Adrenal gland (tissue), 12 donors: ENCODE data around the gene TLN1. TPM values are rescaled to one million over a fixed set of nuclear protein-coding genes. Genes with fewer than 3 reads are reported as not detected.

Source experiments
- DNase-seq, 7 donors: peaks; one replicate each; pipeline ENCODE4 v3.0.0-alpha.2; 2019 to 2020
- H3K27ac ChIP-seq, 5 donors: fragments of 200-600 bp; sonication (generic) in 4 of 5; 1 replicate in 3 of 5; 2 replicates in 2 of 5; pipeline versions ENCODE4 v1.5.1 to v1.8.0; 2016 to 2020; ENCODE audit warnings: mild to moderate bottlenecking in 1 of 5
- H3K27me3 ChIP-seq: fragments of 200-600 bp; 2 replicates; pipeline ENCODE4 v1.8.0; 2021
- H3K36me3 ChIP-seq, 2 donors: fragments of 200-600 bp; replicated peaks in 1 of 2; 1 replicate in 1 of 2; 2 replicates in 1 of 2; pipeline versions ENCODE4 v1.5.1 to v1.8.0; 2018 to 2022
- H3K4me1 ChIP-seq, 2 donors: fragments of 200-600 bp; replicated peaks in 1 of 2; 1 replicate in 1 of 2; 2 replicates in 1 of 2; pipeline versions ENCODE4 v1.5.1 to v1.8.0; 2018 to 2021
- H3K4me3 ChIP-seq, 4 donors: fragments of 200-600 bp; sonication (generic) in 3 of 4; one replicate each; pipeline ENCODE4 v1.5.1; 2016 to 2018
- H3K9me3 ChIP-seq, 3 donors: fragments of 200-600 bp; sonication (generic) in 1 of 3; replicated peaks in 1 of 3; 1 replicate in 2 of 3; 2 replicates in 1 of 3; pipeline versions ENCODE4 v1.5.1 to v1.8.0; 2016 to 2021
- POLR2A ChIP-seq, 2 donors: fragments of 450-650 bp; IDR thresholded peaks; one replicate each; pipeline ENCODE4 v1.6.1; 2017; ENCODE audit warnings: antibody characterized with exemption in 2 of 2, mild to moderate bottlenecking in 2 of 2, moderate library complexity in 1 of 2
- WGBS, 4 donors: extraction: QIAGEN DNeasy Blood & Tissue Kit in 2 of 4; methylation state at CpG; one replicate each; pipeline versions ENCODE4 v1.1.5 to v1.1.7; 2013 to 2017; 5-methylcytosine and 5-hydroxymethylcytosine counted together
- intact Hi-C, 2 donors: fragments of 100-400 bp; cut with DNase I; formaldehyde crosslinking; loops; one replicate each; pipeline versions ENCODE4 v1.14.1 to v1.15.0; 2022 to 2023
- microRNA-seq, 3 donors: library from miRNA; unstranded; fragments of <30 nt; microRNA quantifications; one replicate each; pipeline ENCODE4, GENCODE V29; 2017 to 2020
- polyA plus RNA-seq, 3 donors: library from polyadenylated mRNA; stranded (reverse); fragments of 200-250 nt in 2 of 3; fragments of 350-450 nt in 1 of 3; fragmentation: Illumina TruSeq in 1 of 3; extraction: RNeasy Lipid Tissue Mini Kit (QIAGEN cat#74804) in 1 of 3; gene quantifications; one replicate each; pipeline ENCODE4 v1.2.3, GENCODE V29; 2013 to 2014
- small RNA-seq, 2 donors: library from RNA; depleted of rRNA; stranded (forward); fragments of <200 nt; gene quantifications; one replicate each; pipeline ENCODE3, GENCODE V24; 2016
- total RNA-seq, 9 donors: library from RNA; depleted of rRNA in 4 of 9; stranded (reverse); fragments of >200 nt in 4 of 9; fragments of 120-200 nt in 1 of 9; fragmentation: NEBNext Ultra II Directional in 1 of 9; extraction: Animal tissue kit (Norgen Biotek cat#: 25700) in 1 of 9; gene quantifications; one replicate each; pipeline versions ENCODE4 v1.1.0 to v1.2.4, GENCODE V29; 2013 to 2023
- TF ChIP-seq, protein P1 (sequence below), 6 experiments: fragments of 450-650 bp in 4 of 6; fragments of 200-600 bp in 2 of 6; sonication (generic) in 1 of 6; IDR thresholded peaks; 1 replicate in 5 of 6; 2 replicates in 1 of 6; pipeline versions ENCODE4 v1.5.1 to v1.8.0; 2016 to 2021; ENCODE audit warnings: antibody characterized with exemption in 6 of 6, mild to moderate bottlenecking in 2 of 6, moderate library complexity in 1 of 6
- donor health status: healthy with polysubstance abuse.
- donor health status: Bipolar disorder and iron deficiency.
- donor health status: DM: yes; HTN: yes; CAD: no.
- donor health status: DM: no; HTN: no; CAD: no.
- donor health status: DM: no; HTN: no; CAD: no.
- donor health status: DM: yes; HTN: yes; CAD: no.

Gene TLN1
- total and polyA plus RNA-seq, 12 donors: 157 to 565 (median 296) TPM

DNA sequence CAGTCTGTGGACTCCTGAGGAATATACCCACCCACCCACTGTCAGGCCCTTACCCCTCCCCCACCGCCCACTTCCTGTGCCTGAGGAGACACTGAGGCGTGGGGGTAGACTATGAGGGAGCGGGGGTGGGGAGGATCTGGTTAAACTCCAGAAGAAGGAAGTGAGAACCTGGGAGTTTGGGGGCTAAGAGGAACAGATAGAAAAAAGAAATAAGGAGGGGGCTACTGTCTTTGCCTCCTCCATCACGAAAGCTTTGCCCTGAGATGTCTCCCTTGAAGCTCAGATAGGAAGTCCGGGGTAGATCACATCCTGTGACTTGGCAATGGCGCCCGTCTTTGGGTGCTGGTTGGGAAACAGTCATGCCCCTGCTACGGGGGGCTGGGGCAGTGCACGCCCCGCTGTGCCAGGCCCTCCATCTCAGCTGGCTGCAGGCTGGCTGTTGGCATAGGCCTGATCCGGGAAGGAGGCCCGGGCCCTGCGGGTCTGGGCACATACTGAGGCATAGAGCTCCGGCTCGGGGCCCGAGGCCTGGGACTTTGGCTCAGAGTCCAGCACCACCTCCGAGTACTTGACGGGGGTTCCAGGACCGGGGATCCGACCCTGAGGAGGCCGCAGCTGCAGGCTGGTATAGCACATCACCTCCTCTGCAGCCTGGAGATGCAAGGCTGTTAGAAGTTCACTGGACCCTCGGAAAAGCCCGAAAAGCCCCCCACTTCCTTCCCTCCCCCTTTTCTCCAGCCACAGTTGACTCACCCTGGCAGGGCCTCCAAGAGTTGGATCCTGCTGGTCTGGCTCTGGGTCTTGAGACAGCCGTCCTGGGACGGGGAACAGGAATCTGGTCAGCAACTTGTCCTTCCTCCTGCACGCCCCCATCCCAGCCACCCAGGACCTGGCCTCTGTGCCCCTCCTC, 82.3 kb downstream of the TLN1 start:
- Histone ChIP-seq H3K27me3 (no peaks in the 10 kb centered on the region), H3K4me1 (peaks cover 3 to 27% of the 10 kb centered on the region in 2 donors), H3K27ac (no peak overlapping the region), H3K4me3 (no peak overlapping the region), H3K36me3 (no peaks in the 10 kb centered on the region), H3K9me3 (no peaks in the 10 kb centered on the region)
- peak in 1 of 7 donors; percentile 52 for DNase-seq
- no peak for TF ChIP-seq POLR2A (IDR thresholded peaks at IDR 0.05)
- TF ChIP-seq, protein P1, sequence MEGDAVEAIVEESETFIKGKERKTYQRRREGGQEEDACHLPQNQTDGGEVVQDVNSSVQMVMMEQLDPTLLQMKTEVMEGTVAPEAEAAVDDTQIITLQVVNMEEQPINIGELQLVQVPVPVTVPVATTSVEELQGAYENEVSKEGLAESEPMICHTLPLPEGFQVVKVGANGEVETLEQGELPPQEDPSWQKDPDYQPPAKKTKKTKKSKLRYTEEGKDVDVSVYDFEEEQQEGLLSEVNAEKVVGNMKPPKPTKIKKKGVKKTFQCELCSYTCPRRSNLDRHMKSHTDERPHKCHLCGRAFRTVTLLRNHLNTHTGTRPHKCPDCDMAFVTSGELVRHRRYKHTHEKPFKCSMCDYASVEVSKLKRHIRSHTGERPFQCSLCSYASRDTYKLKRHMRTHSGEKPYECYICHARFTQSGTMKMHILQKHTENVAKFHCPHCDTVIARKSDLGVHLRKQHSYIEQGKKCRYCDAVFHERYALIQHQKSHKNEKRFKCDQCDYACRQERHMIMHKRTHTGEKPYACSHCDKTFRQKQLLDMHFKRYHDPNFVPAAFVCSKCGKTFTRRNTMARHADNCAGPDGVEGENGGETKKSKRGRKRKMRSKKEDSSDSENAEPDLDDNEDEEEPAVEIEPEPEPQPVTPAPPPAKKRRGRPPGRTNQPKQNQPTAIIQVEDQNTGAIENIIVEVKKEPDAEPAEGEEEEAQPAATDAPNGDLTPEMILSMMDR (IDR thresholded peaks at IDR 0.05): no peak
- 66 to 82% (median 74%) methylated on average over 8 to 26 of the region's 26 CpGs for WGBS, 4 donors
- intact Hi-C loops: loop anchor here in 1 of 2 donors (5.0 kb wide), 1 partner anchor 42 kb away; the partner anchor contains the start of gene TESK1

Small RNAs within 50 kb of the gene (microRNA-seq; reads per million reads assigned to microRNA genes)
- gene MIR6852 (0 to 0.89 (median 0) reads per million in 3 donors), gene MIR6853 (0 to 0.76 (median 0.28) reads per million in 3 donors)

Small RNAs within 50 kb of the gene (small RNA-seq; reads per million reads assigned to genes)
- gene MIR6853: 0.12 to 0.17 reads per million in 2 donors
- gene RMRP: 0 reads per million in 2 donors
- gene RN7SL22P: 0 reads per million in 2 donors

Other genes starting within 250 kb of the TLN1 start
- gene RUSC2, start 242.1 kb downstream of the TLN1 start, total RNA-seq: 10 to 100 TPM in 8 of 9 donors, 1 to 10 TPM in 1; 5.9 to 42.0 (median 29.5) TPM
- gene RUSC2, start 242.1 kb downstream of the TLN1 start, polyA plus RNA-seq: 10 to 100 TPM; 14.6 to 66.8 (median 40.6) TPM
- gene TESK1, start 126.9 kb downstream of the TLN1 start, total RNA-seq: 100 to 1,000 TPM in 1 of 9 donors, 10 to 100 TPM in 8; 25.9 to 189 (median 56.5) TPM
- 100 to 1,000 TPM in 2 of 3 donors, 10 to 100 TPM in 1; 68.6 to 159 (median 152) TPM for gene TESK1, start 126.9 kb downstream of the TLN1 start, polyA plus RNA-seq
- 1 to 10 TPM in 8 of 9 donors, under 1 TPM in 1; 0.69 to 8.0 (median 3.9) TPM for gene CD72, start 113.8 kb downstream of the TLN1 start, total RNA-seq
- gene CD72, start 113.8 kb downstream of the TLN1 start, polyA plus RNA-seq: 10 to 100 TPM in 1 of 3 donors, 1 to 10 TPM in 2; 1.3 to 18.5 (median 7.4) TPM
- gene SIT1, start 81.3 kb downstream of the TLN1 start, total RNA-seq: 1 to 10 TPM in 4 of 9 donors, under 1 TPM in 4, not detected in 1; 0.06 to 2.1 (median 0.86) TPM
- gene SIT1, start 81.3 kb downstream of the TLN1 start, polyA plus RNA-seq: 1 to 10 TPM in 1 of 3 donors, under 1 TPM in 1, not detected in 1; 0.37 to 1.0 TPM
- over 10,000 TPM in 5 of 9 donors, 1,000 to 10,000 TPM in 3, 100 to 1,000 TPM in 1; 885 to 23,366 (median 10,611) TPM for gene RMRP, start 74.2 kb downstream of the TLN1 start, total RNA-seq
- gene RMRP, start 74.2 kb downstream of the TLN1 start, polyA plus RNA-seq: 1,000 to 10,000 TPM in 2 of 3 donors, not detected in 1; 1,807 to 2,186 TPM
- 10 to 100 TPM; 27.9 to 55.0 (median 39.6) TPM for gene CCDC107, start 73.9 kb downstream of the TLN1 start, total RNA-seq
- 100 to 1,000 TPM in 2 of 3 donors, 10 to 100 TPM in 1; 53.6 to 198 (median 169) TPM for gene CCDC107, start 73.9 kb downstream of the TLN1 start, polyA plus RNA-seq
- gene ARHGEF39, start 67.0 kb downstream of the TLN1 start, total RNA-seq: 10 to 100 TPM in 1 of 9 donors, 1 to 10 TPM in 3, under 1 TPM in 5; 0.42 to 18.4 (median 0.96) TPM
- gene ARHGEF39, start 67.0 kb downstream of the TLN1 start, polyA plus RNA-seq: 1 to 10 TPM; 1.2 to 4.0 (median 1.5) TPM
- 10 to 100 TPM in 1 of 9 donors, 1 to 10 TPM in 5, under 1 TPM in 3; 0.28 to 13.7 (median 2.0) TPM for gene CA9, start 58.3 kb downstream of the TLN1 start, total RNA-seq
- gene CA9, start 58.3 kb downstream of the TLN1 start, polyA plus RNA-seq: 1 to 10 TPM in 2 of 3 donors, under 1 TPM in 1; 0.31 to 1.4 (median 1.3) TPM
- gene TPM2, start 42.3 kb downstream of the TLN1 start, total RNA-seq: 100 to 1,000 TPM; 188 to 654 (median 368) TPM
- 1,000 to 10,000 TPM in 2 of 3 donors, 100 to 1,000 TPM in 1; 462 to 1,472 (median 1,350) TPM for gene TPM2, start 42.3 kb downstream of the TLN1 start, polyA plus RNA-seq
- gene CREB3, start 471 bp upstream of the TLN1 start, total RNA-seq: 100 to 1,000 TPM in 1 of 9 donors, 10 to 100 TPM in 8; 47.0 to 142 (median 60.3) TPM
- 100 to 1,000 TPM in 1 of 3 donors, 10 to 100 TPM in 2; 47.6 to 113 (median 52.0) TPM for gene CREB3, start 471 bp upstream of the TLN1 start, polyA plus RNA-seq
- gene GBA2, start 17.0 kb upstream of the TLN1 start, total RNA-seq: 10 to 100 TPM; 28.5 to 74.5 (median 52.4) TPM
- 10 to 100 TPM; 42.4 to 84.8 (median 79.0) TPM for gene GBA2, start 17.0 kb upstream of the TLN1 start, polyA plus RNA-seq
- 10 to 100 TPM; 17.1 to 41.2 (median 23.3) TPM for gene RGP1, start 17.1 kb upstream of the TLN1 start, total RNA-seq
- 10 to 100 TPM in 2 of 3 donors, 1 to 10 TPM in 1; 6.4 to 24.7 (median 13.5) TPM for gene RGP1, start 17.1 kb upstream of the TLN1 start, polyA plus RNA-seq
- gene MSMP, start 22.1 kb upstream of the TLN1 start, total RNA-seq: 1 to 10 TPM in 2 of 9 donors, not detected in 7; 1.1 to 2.0 TPM
- gene MSMP, start 22.1 kb upstream of the TLN1 start, polyA plus RNA-seq: 1 to 10 TPM in 1 of 3 donors, under 1 TPM in 1, not detected in 1; 0.56 to 1.3 TPM
- 10 to 100 TPM in 8 of 9 donors, 1 to 10 TPM in 1; 5.6 to 69.9 (median 21.5) TPM for gene NPR2, start 59.4 kb upstream of the TLN1 start, total RNA-seq
- 10 to 100 TPM; 13.5 to 46.4 (median 39.0) TPM for gene NPR2, start 59.4 kb upstream of the TLN1 start, polyA plus RNA-seq
- gene SPAG8, start 80.1 kb upstream of the TLN1 start, total RNA-seq: 1 to 10 TPM in 8 of 9 donors, under 1 TPM in 1; 0.98 to 3.6 (median 2.3) TPM
- 1 to 10 TPM; 1.2 to 9.2 (median 4.2) TPM for gene SPAG8, start 80.1 kb upstream of the TLN1 start, polyA plus RNA-seq
- 10 to 100 TPM; 27.6 to 99.6 (median 78.7) TPM for gene HINT2, start 82.8 kb upstream of the TLN1 start, total RNA-seq
- gene HINT2, start 82.8 kb upstream of the TLN1 start, polyA plus RNA-seq: 100 to 1,000 TPM in 2 of 3 donors, 10 to 100 TPM in 1; 83.5 to 199 (median 119) TPM
- gene FAM221B, start 96.5 kb upstream of the TLN1 start, total RNA-seq: under 1 TPM in 1 of 9 donors, not detected in 8; 0.22 TPM
- under 1 TPM in 2 of 3 donors, not detected in 1; 0.07 to 0.16 TPM for gene FAM221B, start 96.5 kb upstream of the TLN1 start, polyA plus RNA-seq
- 10 to 100 TPM in 7 of 9 donors, 1 to 10 TPM in 2; 5.5 to 43.6 (median 17.5) TPM for gene TMEM8B, start 97.0 kb upstream of the TLN1 start, total RNA-seq
- gene TMEM8B, start 97.0 kb upstream of the TLN1 start, polyA plus RNA-seq: 10 to 100 TPM; 13.3 to 33.3 (median 23.2) TPM
- not detected for gene OR13J1, start 138.2 kb upstream of the TLN1 start, total RNA-seq
- not detected for gene OR13J1, start 138.2 kb upstream of the TLN1 start, polyA plus RNA-seq
- 1 to 10 TPM in 5 of 9 donors, under 1 TPM in 2, not detected in 2; 0.35 to 5.9 (median 1.9) TPM for gene HRCT1, start 174.0 kb upstream of the TLN1 start, total RNA-seq
- gene HRCT1, start 174.0 kb upstream of the TLN1 start, polyA plus RNA-seq: 1 to 10 TPM in 2 of 3 donors, not detected in 1; 1.1 to 1.5 TPM
- gene SPAAR, start 177.3 kb upstream of the TLN1 start, total RNA-seq: 1 to 10 TPM in 7 of 9 donors, under 1 TPM in 2; 0.54 to 3.6 (median 2.0) TPM
- gene SPAAR, start 177.3 kb upstream of the TLN1 start, polyA plus RNA-seq: 1 to 10 TPM; 2.0 to 3.3 (median 2.6) TPM
- gene OR2S2, start 226.0 kb upstream of the TLN1 start, total RNA-seq: not detected
- gene OR2S2, start 226.0 kb upstream of the TLN1 start, polyA plus RNA-seq: not detected